GM21381 (cell line): ENCODE measurements around the gene MR1.
A peak's percentile ranks its signal among the peaks of the same experiment; 100 is the strongest.

Experiments used
- ATAC-seq: cut with Tn5 transposase; IDR thresholded peaks from one replicate; pipeline ENCODE4 v1.9.1; 2021; ENCODE audit warnings: mild to moderate bottlenecking, moderate library complexity; ENCODE audit not compliant: unreplicated experiment

MR1 gene

DNA sequence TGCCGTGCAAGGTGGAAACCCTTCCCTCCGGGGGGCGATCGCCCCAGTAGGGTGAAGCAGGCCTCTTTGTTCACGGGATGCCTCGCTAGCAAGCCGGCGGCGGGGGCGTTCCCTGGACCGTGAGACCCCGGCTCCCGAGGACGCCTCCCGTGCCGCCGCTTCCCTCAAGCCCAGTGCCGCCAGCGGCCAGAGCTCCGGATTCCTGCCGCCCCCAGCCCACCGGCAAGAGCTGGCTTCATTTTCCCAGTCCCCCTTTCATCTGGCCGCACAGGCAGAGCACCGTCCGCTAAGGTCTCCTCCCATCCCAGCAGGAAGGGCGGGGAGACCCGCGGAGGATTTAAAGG is 71.0 kb downstream of the MR1 start:
- peak; percentile 13 for ATAC-seq

DNA sequence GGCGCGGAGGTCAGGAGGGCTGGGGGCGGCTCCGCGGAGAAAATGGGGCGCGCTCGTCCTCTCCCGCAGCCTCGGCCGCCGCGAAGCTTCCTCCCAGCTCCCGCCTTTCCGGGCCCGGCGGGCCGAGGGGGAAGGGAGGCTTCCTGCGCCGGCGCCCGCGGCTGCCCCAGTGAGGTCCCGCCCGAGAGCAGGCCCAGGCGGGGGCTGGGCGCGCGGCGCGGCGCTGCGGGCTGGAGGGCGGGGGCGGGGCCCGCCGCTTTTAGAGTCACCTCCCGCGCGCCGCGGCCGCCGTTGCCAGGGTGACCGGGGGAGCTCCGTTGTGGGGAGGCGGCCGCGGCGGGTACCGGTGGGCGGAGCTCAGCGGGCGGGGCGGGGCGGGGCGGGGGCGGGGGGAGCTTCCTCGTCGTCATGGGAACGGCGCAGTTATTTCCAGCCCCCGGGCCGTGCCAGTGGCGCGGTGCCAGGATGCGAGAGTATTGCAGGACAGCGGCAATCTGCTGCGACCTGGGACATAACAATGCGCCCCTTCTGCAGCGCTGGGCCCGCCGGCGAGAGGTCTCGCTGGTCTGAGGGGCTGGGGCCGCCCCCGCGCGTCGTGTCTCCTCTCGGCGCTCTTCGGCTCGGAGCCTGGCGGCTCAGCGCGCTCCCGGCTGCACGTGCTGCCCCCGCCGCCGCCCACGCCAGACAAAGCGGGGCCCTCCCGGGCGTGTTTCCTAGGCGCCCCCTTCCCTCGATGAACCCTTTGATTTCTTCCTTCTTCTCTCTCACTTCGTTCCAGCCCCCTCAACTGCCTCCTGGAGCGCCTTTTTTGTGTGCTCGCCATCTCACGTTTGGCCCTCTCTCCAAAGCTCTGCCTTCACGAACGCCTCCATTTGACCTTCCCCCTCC is 71.6 kb downstream of the MR1 start:
- ATAC-seq = peak; percentile 82

DNA sequence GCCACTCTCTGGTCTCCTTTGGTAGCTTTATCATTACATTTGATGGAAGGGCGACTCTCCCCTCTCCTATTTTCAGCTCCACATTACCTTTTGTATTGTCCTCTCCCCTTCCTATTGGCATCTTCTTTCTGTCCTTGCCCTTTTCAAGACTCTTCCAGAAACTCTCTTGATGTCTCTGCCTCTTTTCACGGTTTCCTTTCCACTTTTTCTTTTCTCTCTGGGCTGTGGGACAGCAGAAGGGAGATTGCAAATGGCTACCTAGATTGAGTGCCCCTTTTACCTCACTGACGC is 72.2 kb downstream of the MR1 start:
- ATAC-seq = no peak

DNA sequence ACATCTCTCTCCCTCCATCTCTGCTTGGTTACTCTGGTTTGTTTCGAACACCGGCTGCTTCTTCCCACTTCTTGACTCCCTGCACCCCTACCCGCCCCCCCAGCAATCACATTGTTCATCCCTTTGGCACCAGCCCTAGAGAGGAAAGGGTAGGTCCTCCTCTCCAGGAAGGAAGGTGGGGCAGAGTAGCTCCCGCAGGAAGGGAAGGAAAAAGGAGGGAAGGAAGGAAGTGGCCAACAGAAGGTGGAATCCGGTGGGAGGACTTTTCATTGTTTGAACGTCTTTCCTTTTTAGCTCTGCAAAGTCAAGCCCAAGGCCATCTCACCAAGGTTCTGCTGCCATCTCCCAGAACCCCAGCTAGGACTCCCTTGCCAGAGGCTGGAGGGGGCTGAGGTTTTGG is 72.7 kb downstream of the MR1 start:
- ATAC-seq = no peak

DNA sequence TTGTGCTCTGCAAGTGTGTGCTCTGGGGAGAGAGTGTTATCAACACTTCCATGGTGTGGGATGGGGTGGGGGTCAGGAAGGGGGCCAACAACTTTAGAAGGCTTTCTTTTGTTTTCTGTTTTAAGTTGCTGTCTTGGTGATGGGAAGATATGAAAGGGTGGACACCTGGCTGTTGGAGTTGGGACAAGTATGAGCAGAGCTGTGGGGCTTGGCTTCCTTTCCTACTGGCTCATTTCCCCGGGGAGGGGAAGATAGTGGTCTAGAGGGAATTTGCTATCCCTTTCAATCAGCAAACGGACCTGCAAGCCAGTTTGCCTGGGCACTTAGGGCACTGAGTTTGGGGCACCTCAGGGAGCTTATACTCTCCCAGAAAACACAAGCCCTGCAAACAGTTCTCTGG is 73.9 kb downstream of the MR1 start:
- ATAC-seq = no peak

DNA sequence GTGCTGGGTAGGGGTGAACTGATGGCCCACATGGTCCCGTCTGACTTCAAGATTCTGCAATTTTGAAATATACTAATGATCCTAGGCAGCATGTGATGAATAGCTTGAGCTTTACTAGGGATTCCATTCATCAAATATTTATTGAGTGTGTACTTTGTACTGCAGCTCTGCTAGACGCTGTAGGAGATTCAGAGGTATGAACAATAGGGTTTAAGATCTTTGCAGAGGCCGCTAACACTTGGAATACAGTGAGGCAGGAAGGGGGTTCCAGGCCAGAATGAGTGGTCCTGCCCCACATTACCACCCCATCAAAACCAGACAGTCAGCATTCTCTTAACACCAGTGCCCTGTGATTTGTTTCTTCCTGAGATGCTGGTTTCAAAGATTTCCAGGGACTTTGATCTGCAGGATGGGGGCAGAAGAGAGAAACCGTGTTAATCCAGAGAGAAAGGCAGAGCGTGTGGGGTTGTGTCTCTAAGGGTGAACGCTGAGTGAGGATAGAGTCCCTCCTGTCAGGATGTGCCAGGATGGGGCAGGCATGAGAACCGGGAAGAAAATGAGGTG is 74.6 kb downstream of the MR1 start:
- no peak for ATAC-seq

DNA sequence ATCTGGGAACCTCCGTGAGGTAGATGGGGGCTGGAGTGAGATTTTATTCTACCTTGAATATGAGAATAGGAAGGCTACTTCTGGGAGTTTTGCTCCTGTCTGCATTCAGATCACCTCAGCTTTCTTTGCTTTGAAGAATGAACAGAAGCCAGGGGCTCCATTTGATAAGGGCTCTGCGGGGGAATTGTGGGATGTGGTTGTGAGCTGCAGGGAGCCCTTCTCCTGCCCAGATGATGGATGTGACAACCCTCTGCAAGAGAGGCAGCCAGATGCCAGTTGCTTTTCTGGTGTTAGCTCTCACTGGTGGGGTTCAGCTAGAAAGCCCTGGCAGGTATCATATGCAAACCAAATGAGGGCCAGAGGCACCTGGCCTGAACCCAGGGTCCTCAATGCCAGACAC is 76.2 kb downstream of the MR1 start:
- no peak for ATAC-seq
